K562 (cell line): ENCODE measurements around the gene SLC5A6. TPM values are rescaled to one million over a fixed set of nuclear protein-coding genes. Genes with fewer than 3 reads are reported as not detected.

Experiments
- CC2D1A ChIP-seq: fragments of 450-650 bp; IDR thresholded peaks from 2 replicates; pipeline ENCODE4 v1.6.1; 2017; ENCODE audit warnings: mild to moderate bottlenecking
- CHD4 ChIP-seq: fragments of 200-600 bp; sonication (generic); IDR thresholded peaks from 3 replicates; pipeline ENCODE4 v1.6.1; 2012; ENCODE audit warnings: low read depth, mild to moderate bottlenecking, mixed read lengths, low read length, inconsistent platforms; ENCODE audit not compliant: insufficient read depth, insufficient replicate concordance, poor library complexity, severe bottlenecking
- CREM ChIP-seq: IDR thresholded peaks from 2 replicates; pipeline ENCODE4 v1.6.1; 2014; ENCODE audit warnings: antibody characterized with exemption, low read depth
- DDX20 ChIP-seq: fragments of 450-650 bp; IDR thresholded peaks from 2 replicates; pipeline ENCODE4 v1.6.1; 2016; ENCODE audit warnings: missing genetic modification characterization, low read depth, mild to moderate bottlenecking, missing compliant biosample characterization, moderate library complexity
- HDAC6 ChIP-seq: IDR thresholded peaks from 2 replicates; pipeline ENCODE4 v1.6.1; 2012; ENCODE audit warnings: low read depth, mild to moderate bottlenecking, control low read depth, inconsistent platforms, low read length, moderate library complexity
- IFI16 ChIP-seq: fragments of 250-450 bp; sonication (Bioruptor Pico); IDR thresholded peaks from 2 replicates; pipeline ENCODE4 v2.1.2; 2022; ENCODE audit warnings: mild to moderate bottlenecking, inconsistent platforms
- IRF2 ChIP-seq: sonication (generic); formaldehyde crosslinking; IDR thresholded peaks from 2 replicates; pipeline ENCODE4 v1.8.1; 2022; ENCODE audit warnings: mild to moderate bottlenecking, missing genetic modification reagents
- KAT8 ChIP-seq: fragments of 450-650 bp; IDR thresholded peaks from 2 replicates; pipeline ENCODE4 v1.6.1; 2016; ENCODE audit warnings: low read depth, mild to moderate bottlenecking
- MBD1 ChIP-seq: fragments of 250-450 bp; sonication (Bioruptor Pico); IDR thresholded peaks from 2 replicates; pipeline ENCODE4 v1.8.0; 2022; ENCODE audit warnings: inconsistent platforms
- MCM5 ChIP-seq: fragments of 450-650 bp; IDR thresholded peaks from 2 replicates; pipeline ENCODE4 v1.6.1; 2016; ENCODE audit warnings: low read depth
- MECOM ChIP-seq: fragments of 250-450 bp; sonication (Bioruptor Pico); IDR thresholded peaks from 2 replicates; pipeline ENCODE4 v1.8.0; 2022; ENCODE audit warnings: inconsistent platforms
- MITF ChIP-seq: IDR thresholded peaks from 2 replicates; pipeline ENCODE4 v1.6.1; 2014; ENCODE audit warnings: antibody characterized with exemption
- NCOA1 ChIP-seq: fragments of 450-650 bp; IDR thresholded peaks from 2 replicates; pipeline ENCODE4 v1.6.1; 2016; ENCODE audit warnings: low read depth
- NCOA2 ChIP-seq, 2 experiments: fragments of 450-650 bp; IDR thresholded peaks; 2 replicates each; pipeline ENCODE4 v1.6.1; 2018; ENCODE audit warnings: mild to moderate bottlenecking in 2 of 2, moderate library complexity in 1 of 2; ENCODE audit not compliant: partially characterized antibody in 2 of 2
- NEUROD1 ChIP-seq: fragments of 150-350 bp; IDR thresholded peaks from 2 replicates; pipeline ENCODE4 v1.6.1; 2014; ENCODE audit warnings: borderline replicate concordance, low read length, low read depth; ENCODE audit not compliant: partially characterized antibody
- NR1H2 ChIP-seq: sonication (generic); formaldehyde crosslinking; IDR thresholded peaks from 2 replicates; pipeline ENCODE4 v1.4.0; 2020; ENCODE audit warnings: mild to moderate bottlenecking, missing genetic modification reagents
- RBM14 ChIP-seq: fragments of 200-400 bp; formaldehyde crosslinking; IDR thresholded peaks from 2 replicates; pipeline ENCODE4 v1.6.1; 2018; ENCODE audit warnings: low read depth, mild to moderate bottlenecking, low read length, moderate library complexity, borderline replicate concordance; ENCODE audit not compliant: insufficient read depth
- SIX5 ChIP-seq, 2 experiments: IDR thresholded peaks; 2 replicates each; pipeline ENCODE4 v1.6.1; 2011; ENCODE audit warnings: low read length in 2 of 2, borderline replicate concordance in 1 of 2, low read depth in 1 of 2, mild to moderate bottlenecking in 1 of 2, moderate library complexity in 1 of 2; ENCODE audit not compliant: insufficient read depth in 1 of 2
- SMARCB1 ChIP-seq: IDR thresholded peaks from 2 replicates; pipeline ENCODE4 v1.6.1; 2011; ENCODE audit warnings: improper control_type of control experiment, low read depth; ENCODE audit not compliant: insufficient read length
- SREBF2 ChIP-seq: sonication (generic); formaldehyde crosslinking; IDR thresholded peaks from 2 replicates; pipeline ENCODE4 v1.4.0; 2020; ENCODE audit warnings: mild to moderate bottlenecking, missing genetic modification reagents
- SRSF9 ChIP-seq: fragments of 200-400 bp; formaldehyde crosslinking; IDR thresholded peaks from 2 replicates; pipeline ENCODE4 v1.6.1; 2017; ENCODE audit warnings: low read depth, low read length, borderline replicate concordance
- TAF1 ChIP-seq: IDR thresholded peaks from 2 replicates; pipeline ENCODE4 v1.6.1; 2011; ENCODE audit warnings: mild to moderate bottlenecking, low read length, moderate library complexity; ENCODE audit not compliant: insufficient read depth, control insufficient read depth, severe bottlenecking; ENCODE audit errors: extremely low read depth
- TCF3 ChIP-seq: sonication (generic); formaldehyde crosslinking; IDR thresholded peaks from 2 replicates; pipeline ENCODE4 v1.4.0; 2020; ENCODE audit warnings: mild to moderate bottlenecking, missing genetic modification reagents
- TSC22D4 ChIP-seq: fragments of 450-650 bp; IDR thresholded peaks from 2 replicates; pipeline ENCODE4 v1.6.1; 2016; ENCODE audit warnings: missing genetic modification characterization, missing biosample characterization, control low read depth
- ZBTB8A ChIP-seq: fragments of 450-650 bp; IDR thresholded peaks from 2 replicates; pipeline ENCODE4 v1.6.1; 2018; ENCODE audit warnings: mild to moderate bottlenecking, moderate library complexity; ENCODE audit not compliant: partially characterized antibody
- ZNF274 ChIP-seq: IDR thresholded peaks from 2 replicates; pipeline ENCODE4 v1.6.1; 2011; ENCODE audit warnings: low read depth, mild to moderate bottlenecking, low read length, moderate library complexity, borderline replicate concordance
- ZNF589 ChIP-seq: fragments of 200-800 bp; sonication (Bioruptor generic); IDR thresholded peaks from 2 replicates; pipeline ENCODE4 v1.6.1; 2016; ENCODE audit warnings: low read depth, missing genetic modification characterization, missing compliant biosample characterization
- polyA plus RNA-seq, 8 experiments: library from polyadenylated mRNA; depleted of rRNA in 4 of 8; stranded (reverse) in 5 of 8; unstranded in 3 of 8; fragments of >200 nt; fragmentation: Nextera tagmentation in 2 of 8; fragmentation: Illumina TruSeq in 1 of 8; extraction: Ambion mirVana in 2 of 8; extraction: Trizol in 1 of 8; gene quantifications; 2 replicates each; pipeline versions ENCODE4 v1.2.1 to v1.2.3, GENCODE V29; 2011 to 2014; ENCODE audit warnings: inconsistent platforms in 1 of 8, missing spikeins in 1 of 8
- total RNA-seq, 7 experiments: library from RNA; depleted of rRNA in 6 of 7; stranded (reverse); fragments of >200 nt in 6 of 7; fragmentation: Illumina TruSeq in 2 of 7; extraction: Trizol in 2 of 7; gene quantifications; 2 replicates each; pipeline versions ENCODE4 v1.2.1 to v1.2.3, GENCODE V29; 2011 to 2021; ENCODE audit warnings: low replicate concordance in 1 of 7

The SLC5A6 gene
- total and polyA plus RNA-seq, 9 of the 15 experiments (the other 6 are each of a cell fraction or from before 2014, with no cell fraction given) = 32.6 to 137 (median 107) TPM

GRCh38 chr2:27249891-27250651 is 38.0 kb upstream of the SLC5A6 start (continued):
- peak; percentile 78 for TF ChIP-seq CC2D1A
- TF ChIP-seq SREBF2 (CRISPR knock-in tag) = no peak
- TF ChIP-seq CHD4 = no peak
- no peak for TF ChIP-seq SRSF9
- no peak for TF ChIP-seq NCOA1
- TF ChIP-seq HDAC6 = no peak
- TF ChIP-seq TSC22D4 (tag) = no peak
- TF ChIP-seq CREM = peak; percentile 52; the same call in 1 of the 2 replicates
- no peak for TF ChIP-seq KAT8
- no peak for TF ChIP-seq DDX20 (tag)
- no peak for TF ChIP-seq ZBTB8A
- TF ChIP-seq ZNF274 = no peak
- no peak for TF ChIP-seq MBD1 (CRISPR knock-in tag)
- TF ChIP-seq NR1H2 (CRISPR knock-in tag) = no peak
- no peak for TF ChIP-seq IRF2 (CRISPR knock-in tag)
- no peak for TF ChIP-seq SIX5 (IDR thresholded peaks at IDR 0.05; ENCODE audit: borderline replicate concordance in 1 of 2, insufficient read depth in 1 of 2, low read depth in 1 of 2, low read length in 2 of 2)
- TF ChIP-seq TCF3 (CRISPR knock-in tag) = 0 out of 2 replicates have a peak, but pooled peaks have one; percentile 23
- TF ChIP-seq TAF1 = no peak
- no peak for TF ChIP-seq SMARCB1
- TF ChIP-seq ZNF589 (CRISPR knock-in tag) = no peak
- no peak for TF ChIP-seq MECOM
- no peak for TF ChIP-seq IFI16 (CRISPR knock-in tag)
- no peak for TF ChIP-seq NEUROD1
- TF ChIP-seq MITF = no peak
- TF ChIP-seq RBM14 = no peak
- no peak for TF ChIP-seq NCOA2 (IDR thresholded peaks at IDR 0.05; ENCODE audit: partially characterized antibody in 2 of 2)
- TF ChIP-seq MCM5 = no peak
